GM19035 (cell line): ENCODE results near the gene FGF12.
"Not testable (repeated sequence)": the region's sequence is repeated elsewhere in the genome, so short reads cannot be mapped to it uniquely, and the experiment has no call there.

Experiments
- ATAC-seq: cut with Tn5 transposase; IDR thresholded peaks from one replicate; pipeline ENCODE4 v1.9.1; 2021; ENCODE audit not compliant: unreplicated experiment

FGF12 gene

DNA sequence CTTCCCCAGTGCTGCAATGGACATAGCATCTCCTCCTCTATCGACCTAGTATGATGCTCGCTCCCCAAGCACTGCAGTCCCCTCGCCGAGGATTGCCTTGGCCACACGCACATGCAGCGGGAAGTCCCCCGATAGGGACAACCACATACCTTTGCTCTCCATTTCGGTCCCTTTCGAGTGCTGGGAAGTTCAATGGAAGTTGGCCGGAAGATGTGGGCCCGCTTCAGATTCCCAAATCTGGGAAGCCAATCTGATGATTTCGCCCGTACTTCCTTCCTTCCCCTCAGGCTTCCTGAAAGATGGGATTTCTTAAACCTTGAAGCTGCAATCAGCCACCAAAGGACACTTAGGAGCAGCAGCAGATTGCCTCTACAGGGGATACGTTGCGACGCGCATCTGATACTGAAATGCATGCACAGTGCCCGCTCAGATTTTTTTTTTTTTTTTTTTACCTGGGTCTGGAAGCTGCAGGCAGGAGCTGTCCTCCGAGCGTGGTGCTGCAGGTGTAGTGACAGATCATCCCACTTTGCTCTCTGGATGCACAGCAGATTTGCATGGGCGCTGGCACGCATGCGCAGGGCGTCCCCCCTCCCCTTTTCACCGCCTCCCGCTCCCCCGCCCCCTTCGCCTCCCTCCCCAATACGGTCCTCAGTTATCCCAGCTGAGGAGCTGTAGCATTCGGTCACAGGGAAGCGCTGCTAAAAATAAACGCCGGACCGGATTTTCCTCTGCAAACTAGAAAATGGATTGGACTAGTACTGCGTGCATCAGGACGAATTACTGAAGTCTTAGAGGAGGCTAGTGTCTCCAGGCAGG lies at the start of gene FGF12:
FGF12 (minus strand) TSS at position 510 of the 816 bp plus-strand sequence.
- ATAC-seq = no peak

DNA sequence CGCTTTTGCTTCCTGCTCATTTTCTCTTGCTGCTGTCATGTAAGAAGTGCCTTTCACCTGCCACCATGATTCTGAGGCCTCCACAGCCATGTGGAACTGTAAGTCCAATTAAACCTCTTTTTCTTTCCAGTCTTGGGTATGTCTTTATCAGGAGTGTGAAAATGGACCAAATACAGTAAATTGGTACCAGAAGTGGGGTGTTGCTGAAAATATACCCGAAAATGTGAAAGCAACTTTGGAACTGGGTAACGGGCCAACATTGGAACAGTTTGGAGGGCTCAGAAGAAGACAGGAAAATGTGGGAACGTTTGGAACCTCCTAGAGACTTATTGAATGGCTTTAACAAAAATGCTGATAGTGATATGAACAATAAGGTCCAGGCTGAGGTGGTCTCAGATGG lies 47.0 kb upstream of the FGF12 start:
- not testable (repeated sequence) for ATAC-seq

DNA sequence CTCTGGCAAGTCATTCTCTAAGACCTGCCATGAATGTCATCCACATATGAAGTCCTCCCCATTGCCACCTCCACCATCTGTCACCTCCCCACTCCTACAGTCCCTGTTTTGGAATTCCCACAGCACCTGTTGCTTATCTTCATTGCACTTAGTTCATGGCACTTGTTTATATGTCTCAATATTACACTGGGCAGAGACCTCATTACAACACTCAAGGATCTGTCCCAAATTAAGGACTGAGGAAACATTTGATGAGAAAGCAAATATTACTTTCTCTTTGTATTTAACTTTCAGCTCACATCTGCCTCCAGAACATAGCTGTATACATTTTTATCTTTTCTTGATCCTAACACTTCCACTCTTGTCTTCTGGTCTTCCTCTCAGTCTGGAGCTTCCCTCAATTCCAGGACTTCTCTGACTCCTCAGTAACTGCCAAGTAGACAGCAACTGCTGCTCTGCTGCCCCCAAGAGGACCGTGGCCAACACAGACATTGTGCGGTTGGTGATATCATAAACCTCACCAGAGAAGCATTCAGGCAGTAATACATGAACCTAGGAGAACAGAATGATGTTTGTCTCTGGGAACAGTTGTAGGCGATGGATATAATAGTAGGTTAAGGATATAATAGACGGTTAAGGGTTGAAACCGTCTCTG lies 45.0 kb upstream of the FGF12 start:
- ATAC-seq = no peak

DNA sequence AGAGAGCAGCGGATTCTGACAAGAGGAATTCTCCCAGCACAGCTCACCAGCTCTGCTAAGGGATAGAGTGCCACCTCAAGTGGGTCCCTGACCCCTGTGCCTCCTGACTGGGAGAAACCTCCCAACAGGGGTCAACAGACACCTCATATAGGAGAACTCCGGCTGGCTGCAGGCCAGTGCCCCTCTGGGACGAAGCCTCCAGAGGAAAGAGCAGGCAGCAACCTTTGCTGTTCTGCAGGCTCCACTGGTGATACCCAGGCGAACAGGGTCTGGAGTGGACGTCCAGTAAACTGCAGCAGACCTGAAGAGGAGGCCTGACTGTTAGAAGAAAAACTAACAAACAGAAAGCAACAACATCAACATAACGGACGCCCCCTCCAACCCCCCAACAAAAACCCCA lies 31.3 kb upstream of the FGF12 start:
- ATAC-seq = no peak

DNA sequence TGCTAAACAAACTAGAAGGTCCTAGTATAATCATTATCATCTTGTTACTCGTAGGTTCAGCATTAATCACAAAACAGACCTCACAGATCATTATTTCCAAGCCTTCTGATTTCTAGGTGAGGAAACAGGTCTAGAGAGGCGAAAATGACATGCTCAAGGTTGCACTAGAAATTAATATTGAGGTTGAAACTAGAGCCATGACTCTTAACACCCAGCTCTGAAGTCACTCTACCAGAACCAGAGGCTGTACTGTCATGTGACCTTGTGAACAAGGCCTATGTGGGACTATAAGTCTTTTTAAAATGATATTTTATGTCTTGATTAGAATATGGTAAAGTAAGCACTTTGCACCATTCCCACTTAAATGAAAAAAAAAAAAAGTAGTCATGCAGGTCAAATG lies 23.8 kb upstream of the FGF12 start:
- no peak for ATAC-seq

DNA sequence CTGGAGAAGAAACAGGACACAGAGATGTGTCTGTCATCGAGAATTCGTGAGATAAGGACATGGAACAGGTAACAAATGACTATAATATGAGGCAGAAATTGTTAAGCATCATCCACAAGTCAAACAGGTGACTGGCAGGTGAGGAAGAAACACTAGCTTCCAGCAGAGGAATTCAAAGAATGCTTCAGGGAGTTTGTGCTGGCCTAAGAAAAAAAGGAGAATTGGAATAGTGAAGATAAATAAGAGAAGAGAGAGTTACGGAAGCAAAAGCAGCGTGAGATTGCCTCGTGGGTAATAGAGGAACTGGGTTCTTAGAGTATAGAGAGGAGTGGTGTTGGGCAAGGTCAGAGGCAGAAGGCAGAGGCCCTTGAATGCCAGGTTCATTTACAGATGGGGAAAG lies 22.9 kb upstream of the FGF12 start:
- no peak for ATAC-seq

DNA sequence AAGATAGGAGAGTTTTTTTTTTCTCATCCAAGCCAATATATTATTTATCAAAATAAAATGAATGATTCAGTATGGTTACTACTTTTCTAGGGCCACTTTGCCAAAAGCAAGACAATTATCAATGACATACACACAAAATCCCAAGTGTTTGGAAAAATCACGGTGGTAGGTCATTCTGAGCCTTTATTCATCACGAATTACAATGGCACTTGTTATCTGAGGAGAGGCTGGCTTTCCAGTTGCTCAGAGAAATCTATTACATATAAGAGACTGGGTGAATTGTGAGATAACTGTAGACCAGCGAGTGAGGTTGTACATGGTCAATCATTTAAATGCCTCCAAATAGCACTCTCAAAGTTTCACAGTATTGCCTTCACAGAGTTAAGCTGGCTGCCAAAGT lies 20.4 kb upstream of the FGF12 start:
- no peak for ATAC-seq

DNA sequence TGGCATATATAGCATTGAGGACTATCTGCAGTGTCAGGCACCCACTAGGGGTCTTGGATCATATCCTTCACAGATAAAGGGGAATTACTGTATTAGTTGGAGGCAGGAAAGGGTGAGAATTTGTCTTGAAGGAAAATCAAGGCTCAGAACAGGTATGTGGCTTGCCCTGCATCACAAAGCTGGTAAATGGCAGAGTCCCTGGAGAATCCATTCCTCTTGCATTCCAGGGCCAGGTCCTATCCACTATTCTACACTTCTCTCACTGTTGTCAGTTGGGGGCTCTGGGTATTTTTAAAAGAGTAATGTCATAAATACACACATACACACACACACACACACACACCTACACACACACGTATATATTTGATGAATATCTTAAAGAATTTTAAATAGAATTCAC lies 19.8 kb upstream of the FGF12 start:
- ATAC-seq = no peak

DNA sequence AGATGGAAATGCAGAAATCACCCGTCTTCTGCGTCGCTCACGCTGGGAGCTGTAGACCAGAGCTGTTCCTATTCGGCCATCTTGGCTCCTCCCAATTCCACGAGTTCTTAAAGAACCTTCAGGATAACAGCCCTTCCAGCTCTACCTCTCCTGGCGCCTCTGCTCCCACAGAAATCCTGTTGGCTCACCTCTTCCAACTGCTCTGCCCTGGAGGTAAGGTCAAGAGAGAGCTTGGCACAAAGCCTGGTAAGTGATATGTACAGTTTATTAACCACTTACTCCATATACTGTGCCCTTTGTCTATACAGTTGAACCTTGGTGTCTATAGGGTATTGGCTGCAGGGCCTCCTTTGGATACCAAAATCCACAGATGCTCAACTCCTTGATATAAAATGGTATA lies 17.8 kb upstream of the FGF12 start:
- no peak for ATAC-seq

DNA sequence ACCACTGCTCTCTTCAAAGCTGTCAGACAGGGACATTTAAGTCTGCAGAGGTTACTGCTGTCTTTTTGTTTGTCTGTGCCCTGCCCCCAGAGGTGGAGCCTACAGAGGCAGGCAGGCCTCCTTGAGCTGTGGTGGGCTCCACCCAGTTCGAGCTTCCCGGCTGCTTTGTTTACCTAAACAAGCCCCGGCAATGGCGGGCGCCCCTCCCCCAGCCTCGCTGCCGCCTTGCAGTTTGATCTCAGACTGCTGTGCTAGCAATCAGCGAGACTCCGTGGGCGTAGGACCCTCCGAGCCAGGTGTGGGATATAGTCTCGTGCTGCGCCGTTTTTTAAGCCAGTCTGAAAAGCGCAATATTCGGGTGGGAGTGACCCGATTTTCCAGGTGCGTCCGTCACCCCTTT lies 17.3 kb upstream of the FGF12 start:
- ATAC-seq = not testable (repeated sequence)

DNA sequence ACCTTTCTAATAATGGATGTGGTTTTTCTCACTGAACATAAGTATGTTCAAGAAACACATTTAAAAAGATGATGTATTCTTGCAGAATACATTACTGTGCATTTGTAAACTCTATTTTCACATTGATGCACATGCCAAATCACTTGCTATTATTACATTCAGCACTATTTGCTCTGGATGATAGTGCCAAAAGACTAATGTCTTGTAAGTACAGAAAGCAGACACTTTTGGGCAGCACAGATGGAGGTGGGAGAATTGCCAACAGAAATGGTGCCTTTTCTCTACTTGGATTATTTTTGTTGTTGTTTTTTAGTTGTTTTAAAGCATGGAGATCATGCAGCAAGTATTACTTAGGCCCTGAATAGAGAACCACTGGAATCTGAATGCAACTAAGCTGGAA lies 10.2 kb upstream of the FGF12 start:
- ATAC-seq = no peak

DNA sequence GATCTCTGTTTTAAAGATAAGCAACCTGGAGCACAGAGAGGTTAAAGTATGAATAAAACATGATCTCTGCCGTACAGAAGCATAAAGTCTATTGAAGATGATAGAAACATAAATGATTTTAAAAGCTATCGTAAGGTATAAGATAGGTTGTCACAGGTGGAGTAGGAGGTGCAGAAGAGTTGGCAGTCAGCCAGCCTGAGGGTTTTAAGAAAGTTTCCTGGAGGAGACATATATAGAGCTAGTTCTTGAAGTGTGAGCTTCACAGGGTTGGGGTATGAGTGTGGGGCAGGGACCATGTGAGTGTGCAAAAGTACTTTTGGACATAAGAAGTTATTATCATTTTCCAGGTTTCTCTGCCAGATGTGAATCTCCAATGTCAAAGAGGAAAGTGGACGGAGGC lies 3.9 kb upstream of the FGF12 start:
- ATAC-seq = no peak

DNA sequence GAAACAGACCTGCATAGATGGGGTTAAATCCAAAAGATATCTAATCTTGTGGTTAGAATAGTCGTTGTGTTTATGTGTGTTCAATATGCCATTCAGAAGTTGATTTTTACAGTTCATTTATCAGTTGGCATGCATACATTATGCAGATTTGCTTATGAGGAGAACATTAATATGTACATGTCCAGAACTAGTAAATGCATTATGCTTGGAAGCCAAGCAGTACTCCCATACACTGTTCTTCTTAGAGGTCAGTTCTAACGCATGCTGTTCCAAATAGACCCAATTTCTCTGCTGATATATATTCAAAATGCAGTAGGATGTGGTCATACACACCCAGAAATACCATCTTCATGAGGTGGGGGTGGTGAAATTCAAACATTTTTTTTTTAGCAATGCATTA lies 956 bp downstream of the FGF12 start:
- ATAC-seq = no peak

DNA sequence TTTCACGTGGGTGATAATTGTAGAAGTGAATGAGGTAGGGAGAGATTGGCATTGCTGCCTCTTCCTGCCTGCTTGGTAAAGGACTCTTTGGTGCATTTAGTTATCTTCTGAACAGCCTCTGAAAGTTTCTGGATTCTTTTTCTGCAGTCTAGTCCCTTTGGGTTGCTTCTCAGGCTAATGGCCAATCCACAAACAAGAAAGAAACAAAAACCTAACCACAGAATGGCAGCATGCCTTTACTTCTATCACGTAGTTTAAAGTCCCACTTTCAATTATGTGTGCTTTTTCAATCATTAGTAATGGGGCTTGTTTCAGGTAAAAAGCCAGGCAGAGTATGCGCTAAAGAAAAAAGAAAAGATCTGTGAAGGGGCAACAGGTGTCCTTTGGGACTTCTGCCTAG lies 7.4 kb downstream of the FGF12 start:
- ATAC-seq = no peak

DNA sequence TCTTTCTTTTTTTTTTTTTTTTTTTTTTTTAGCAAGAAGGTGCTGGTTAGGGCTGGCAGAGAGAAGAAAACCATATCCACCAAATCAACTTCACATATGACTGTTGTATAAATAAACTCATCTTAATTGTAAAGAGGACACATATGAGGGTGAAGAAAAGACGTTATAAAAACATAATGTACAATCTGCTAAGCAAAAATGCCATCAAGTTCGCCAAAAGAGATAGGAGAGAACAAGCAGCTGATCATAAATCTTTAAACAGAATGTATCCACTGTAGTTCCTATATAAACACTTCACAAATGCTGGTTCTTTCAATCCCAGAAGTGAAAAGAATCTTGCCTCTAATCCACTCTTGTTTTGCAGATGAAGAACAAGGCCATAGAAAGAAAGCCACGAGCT lies 9.2 kb downstream of the FGF12 start:
- ATAC-seq = no peak

DNA sequence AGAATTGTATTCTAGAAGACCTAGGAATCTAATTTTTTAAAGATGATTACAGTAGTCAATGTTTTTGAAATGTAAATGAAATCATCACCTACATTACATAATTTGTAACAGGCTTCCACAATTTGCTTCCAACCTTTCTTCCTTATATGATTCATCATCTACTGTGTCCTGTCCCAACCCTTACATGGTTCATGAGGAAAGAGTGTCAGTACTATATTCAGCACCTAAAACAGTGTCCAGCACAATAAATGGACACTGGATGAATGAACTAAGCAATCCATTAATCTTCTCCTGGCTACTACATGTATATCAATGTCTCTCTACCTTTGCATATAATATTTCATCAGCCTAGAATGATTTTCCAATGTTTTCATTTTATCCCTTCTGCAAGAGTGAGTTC lies 12.2 kb downstream of the FGF12 start:
- ATAC-seq = no peak

DNA sequence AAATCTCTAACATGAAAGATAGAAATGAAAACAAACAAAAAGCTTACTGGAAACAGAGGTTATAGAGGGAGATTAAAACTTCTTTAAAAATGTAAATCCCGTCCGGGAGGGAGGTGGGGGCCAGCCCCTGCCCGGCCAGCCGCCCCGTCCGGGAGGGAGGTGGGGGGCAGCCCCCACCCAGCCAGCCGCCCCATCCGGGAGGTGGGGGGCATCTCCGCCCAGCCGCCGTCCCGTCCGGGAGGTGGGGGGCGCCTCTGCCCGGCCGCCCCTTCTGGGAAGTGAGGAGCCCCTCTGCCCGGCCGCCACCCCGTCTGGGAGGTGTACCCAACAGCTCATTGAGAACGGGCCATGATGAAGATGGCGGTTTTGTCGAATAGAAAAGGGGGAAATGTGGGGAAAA lies 16.2 kb downstream of the FGF12 start:
- ATAC-seq = not testable (repeated sequence)

DNA sequence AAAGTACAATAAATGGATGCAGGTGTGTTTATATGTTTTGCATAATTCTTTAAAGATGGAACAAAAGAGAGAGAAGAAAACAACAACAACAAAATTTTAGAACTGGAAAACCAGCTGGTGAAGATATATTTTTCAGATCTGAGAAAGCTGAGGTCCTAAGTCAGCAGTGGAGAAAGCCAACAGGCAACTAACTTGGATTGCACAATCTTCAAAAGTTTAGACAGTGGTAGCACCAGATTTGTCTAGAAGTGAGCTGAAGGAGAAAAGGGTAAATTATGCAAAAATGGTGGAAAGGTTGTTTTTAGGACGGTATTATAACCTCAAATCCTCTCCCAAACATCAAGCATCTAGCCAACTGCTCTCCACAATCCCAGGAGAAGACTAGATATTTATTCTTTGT lies 17.0 kb downstream of the FGF12 start:
- no peak for ATAC-seq

DNA sequence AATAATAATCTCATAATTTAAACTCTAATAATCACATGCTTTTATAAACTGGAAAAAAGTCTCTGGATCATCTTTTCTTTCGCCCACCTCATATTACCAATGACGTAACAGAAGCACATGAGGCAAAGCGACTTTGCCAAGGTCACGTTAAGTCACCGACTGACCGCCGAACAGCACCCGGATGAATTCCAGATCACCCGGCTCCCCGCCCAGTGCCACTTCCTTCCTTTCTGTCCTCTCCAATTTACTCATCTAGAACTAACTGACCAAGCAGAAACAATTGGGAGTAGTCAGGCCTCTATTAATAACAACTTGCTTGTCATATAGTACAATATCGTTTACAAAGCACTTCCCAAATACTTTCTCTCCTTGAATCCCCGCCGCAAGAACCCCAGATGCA lies 21.1 kb downstream of the FGF12 start:
- ATAC-seq = no peak

DNA sequence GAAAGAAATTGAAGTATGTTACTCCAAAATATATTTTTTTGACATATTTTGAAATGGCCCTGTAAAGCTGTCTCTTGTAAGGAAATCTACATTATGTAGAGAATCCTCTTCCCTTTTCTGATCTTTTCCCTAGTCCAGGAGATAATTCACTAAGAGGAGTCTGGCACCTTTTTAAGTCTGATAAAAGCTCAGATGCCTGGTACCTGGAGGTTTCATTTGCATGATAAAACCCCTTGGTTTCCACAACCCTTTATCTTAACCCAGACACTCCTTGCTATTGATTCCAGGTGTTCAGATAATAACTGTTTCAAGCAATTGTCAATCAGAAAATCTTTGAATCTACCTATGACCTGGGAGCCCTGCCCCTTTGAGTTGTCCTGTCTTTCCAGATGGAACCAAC lies 26.5 kb downstream of the FGF12 start:
- ATAC-seq = no peak

DNA sequence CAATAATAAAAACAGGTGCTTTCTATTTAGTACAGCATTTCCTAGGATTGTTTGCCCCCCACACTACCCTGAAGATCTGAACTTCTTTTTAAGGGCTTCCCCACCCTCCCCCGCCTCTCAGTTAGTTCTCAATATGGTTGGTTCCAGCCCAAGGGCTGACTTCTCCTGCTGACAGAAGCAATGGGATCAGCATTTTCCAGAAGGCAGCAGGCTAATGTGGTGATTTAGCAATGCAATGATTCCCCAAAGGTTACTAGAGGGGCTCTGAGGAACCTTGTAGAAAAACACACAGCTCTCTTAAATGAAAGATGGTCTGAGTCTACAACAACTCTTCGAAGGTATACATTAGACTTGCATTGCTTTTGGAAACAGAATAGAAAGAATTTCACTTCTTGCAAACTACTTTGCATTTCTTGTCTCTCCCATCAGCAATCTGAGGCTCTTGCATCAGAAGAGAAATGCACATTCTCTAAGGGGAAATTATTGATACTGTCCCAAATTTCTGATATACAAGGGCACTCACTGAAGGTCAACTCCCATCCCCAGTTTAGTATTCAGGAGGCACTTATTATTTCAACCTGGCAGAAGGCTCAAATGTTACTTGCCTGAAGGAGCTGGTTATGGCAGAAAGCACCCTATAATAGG lies 30.3 kb downstream of the FGF12 start:
- ATAC-seq = no peak

DNA sequence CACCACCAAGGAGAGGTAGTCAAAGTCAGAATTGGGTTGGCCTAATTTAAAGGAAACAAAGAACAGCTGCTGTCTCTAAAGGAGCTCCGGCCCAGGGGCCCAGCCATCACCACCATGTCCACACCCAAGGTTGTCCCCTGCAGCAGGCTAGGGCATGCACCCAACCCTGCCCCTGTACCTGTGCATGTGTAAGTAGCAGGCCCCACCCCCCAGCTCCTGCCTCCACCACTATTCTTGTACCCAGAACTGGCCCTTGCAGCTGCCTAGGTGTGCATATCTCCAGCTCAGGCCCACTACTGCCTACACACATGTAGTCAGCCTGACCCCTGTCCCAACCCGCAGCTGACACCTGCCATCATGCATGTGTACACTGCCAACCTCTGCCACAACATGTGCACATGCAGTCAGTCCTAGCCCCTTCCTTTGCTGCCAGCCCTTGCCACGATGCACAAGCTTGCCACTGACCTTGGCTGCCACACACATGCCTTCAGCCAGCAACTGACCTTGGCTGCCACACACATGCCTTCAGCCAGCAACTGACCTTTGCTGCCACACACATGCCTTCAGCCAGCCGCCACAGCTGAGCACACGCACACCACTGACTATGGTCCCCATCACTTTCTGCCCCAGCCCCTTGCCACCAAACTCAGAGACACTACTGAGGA lies 39.7 kb downstream of the FGF12 start:
- no peak for ATAC-seq
